Pancreas (tissue), 10 donors: Measurements from ENCODE around the gene C1orf210. TPM values are rescaled to one million over a fixed set of nuclear protein-coding genes. Genes with fewer than 3 reads are reported as not detected.
A peak's percentile ranks its signal among the peaks of the same experiment; 100 is the strongest.

Source experiments
- ATAC-seq, 4 donors: fragments of 200-7000 bp; cut with Tn5 transposase; one replicate each; pipeline versions ENCODE4 v1.8.0 to v1.9.1; 2020; ENCODE audit warnings: mild to moderate bottlenecking in 4 of 4, moderate library complexity in 4 of 4
- DNase-seq, 6 donors: peaks; one replicate each; pipeline ENCODE4 v3.0.0-alpha.2; 2020
- FAIRE-seq: peaks from 2 replicates; lab custom pipeline; 2012; peaks lifted over from hg19 to GRCh38; lab: Jason Lieb, UNC
- H3K27ac ChIP-seq, 4 donors: fragments of 200-600 bp; sonication (generic); 1 replicate in 3 of 4; 2 replicates in 1 of 4; pipeline versions ENCODE4 v1.5.0 to v1.8.0; 2020
- H3K27me3 ChIP-seq, 4 donors: fragments of 200-600 bp; one replicate each; pipeline ENCODE4 v1.8.0; 2021
- H3K36me3 ChIP-seq, 3 donors: fragments of 200-600 bp; sonication (generic) in 1 of 3; one replicate each; pipeline versions ENCODE4 v1.5.0 to v1.8.0; 2020 to 2021
- H3K4me1 ChIP-seq, 3 donors: fragments of 200-600 bp; one replicate each; pipeline ENCODE4 v1.8.0; 2021
- H3K4me3 ChIP-seq, 4 donors: fragments of 200-600 bp; sonication (generic) in 2 of 4; one replicate each; pipeline versions ENCODE4 v1.5.0 to v1.8.0; 2020 to 2021
- H3K9me3 ChIP-seq, 4 donors: fragments of 200-600 bp; one replicate each; pipeline ENCODE4 v1.8.0; 2021
- WGBS, 2 donors: extraction: QIAGEN DNeasy Blood & Tissue Kit; methylation state at CpG; one replicate each; pipeline ENCODE4 v1.1.7; 2013; 5-methylcytosine and 5-hydroxymethylcytosine counted together
- intact Hi-C, 3 donors: fragments of 100-400 bp; cut with DNase I; formaldehyde crosslinking; loops; one replicate each; pipeline versions ENCODE4 v1.11.1 to v1.14.2; 2022
- polyA plus RNA-seq, 2 donors: library from polyadenylated mRNA; stranded (reverse); fragments of 200-250 nt; gene quantifications; one replicate each; pipeline ENCODE4 v1.2.3, GENCODE V29; 2013
- total RNA-seq, 6 donors: library from RNA; stranded (reverse); fragmentation: NEBNext Ultra II Directional in 4 of 6; extraction: Animal tissue kit (Norgen Biotek cat#: 25700) in 4 of 6; gene quantifications; one replicate each; pipeline versions ENCODE4 v1.2.1 to v1.2.4, GENCODE V29; 2021 to 2023
- TF ChIP-seq, protein P1 (sequence below), 4 donors: fragments of 200-600 bp; sonication (generic) in 3 of 4; IDR thresholded peaks; one replicate each; pipeline versions ENCODE4 v1.5.0 to v1.8.0; 2021; ENCODE audit warnings: antibody characterized with exemption in 4 of 4
- donor health status: healthy with polysubstance abuse.
- donor health status: DM: no; HTN: no; CAD: no; lungs with moderate emphysema.
- donor health status: DM: no; HTN: no; CAD: no.
- donor health status: control.
- donor health status: control.
- donor health status: Bipolar disorder and iron deficiency.
- donor health status: DM: yes; HTN: yes; CAD: no.
- donor health status: DM: no; HTN: no; CAD: no.
- donor health status: DM: no; HTN: no; CAD: no.
- donor health status: DM: yes; HTN: yes; CAD: no.

C1orf210 gene
- total and polyA plus RNA-seq, 8 donors = 5.7 to 17.2 (median 12.4) TPM

DNA sequence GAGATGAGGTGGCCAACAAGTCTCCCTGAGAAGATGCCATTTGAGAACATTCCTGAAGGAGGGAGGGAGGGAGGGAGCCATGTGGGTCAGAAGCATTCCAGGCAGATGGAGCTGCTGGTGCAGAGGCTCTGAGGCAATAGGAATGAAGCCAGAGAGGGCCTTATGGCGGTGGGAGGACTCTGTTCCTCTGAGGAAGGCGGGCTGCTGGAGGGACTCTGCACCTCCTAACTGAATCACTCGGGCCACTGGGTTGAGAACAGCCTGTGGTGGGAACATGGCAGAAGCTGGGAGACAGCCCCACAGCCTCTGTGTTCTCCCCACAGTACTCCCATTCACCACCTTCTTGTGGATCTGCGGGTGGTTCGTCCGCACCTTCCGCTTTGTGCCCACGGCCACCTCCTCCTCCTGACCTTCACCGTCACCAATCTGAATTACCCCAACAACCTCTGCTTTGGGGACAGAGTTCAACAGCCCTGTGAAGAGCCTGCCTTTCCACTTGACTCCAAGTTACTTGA lies 18.0 kb downstream of the C1orf210 start:
- DNase-seq (peak in 1 of 6 donors; percentile 10), FAIRE-seq (no peak), ATAC-seq (no peak)
- H3K36me3 ChIP-seq = no peaks in the 10 kb centered on the region
- no peak overlapping the region for H3K27ac ChIP-seq
- H3K9me3 ChIP-seq = no peaks in the 10 kb centered on the region
- intact Hi-C loops = no loop called here
- no peaks in the 10 kb centered on the region for H3K27me3 ChIP-seq
- peaks cover 13 to 23% (median 16%) of the 10 kb centered on the region in 3 donors for H3K4me1 ChIP-seq
- 57 to 60% methylated on average over 9 of the region's 9 CpGs for WGBS, 2 donors
- no peak overlapping the region for H3K4me3 ChIP-seq
- TF ChIP-seq, protein P1, sequence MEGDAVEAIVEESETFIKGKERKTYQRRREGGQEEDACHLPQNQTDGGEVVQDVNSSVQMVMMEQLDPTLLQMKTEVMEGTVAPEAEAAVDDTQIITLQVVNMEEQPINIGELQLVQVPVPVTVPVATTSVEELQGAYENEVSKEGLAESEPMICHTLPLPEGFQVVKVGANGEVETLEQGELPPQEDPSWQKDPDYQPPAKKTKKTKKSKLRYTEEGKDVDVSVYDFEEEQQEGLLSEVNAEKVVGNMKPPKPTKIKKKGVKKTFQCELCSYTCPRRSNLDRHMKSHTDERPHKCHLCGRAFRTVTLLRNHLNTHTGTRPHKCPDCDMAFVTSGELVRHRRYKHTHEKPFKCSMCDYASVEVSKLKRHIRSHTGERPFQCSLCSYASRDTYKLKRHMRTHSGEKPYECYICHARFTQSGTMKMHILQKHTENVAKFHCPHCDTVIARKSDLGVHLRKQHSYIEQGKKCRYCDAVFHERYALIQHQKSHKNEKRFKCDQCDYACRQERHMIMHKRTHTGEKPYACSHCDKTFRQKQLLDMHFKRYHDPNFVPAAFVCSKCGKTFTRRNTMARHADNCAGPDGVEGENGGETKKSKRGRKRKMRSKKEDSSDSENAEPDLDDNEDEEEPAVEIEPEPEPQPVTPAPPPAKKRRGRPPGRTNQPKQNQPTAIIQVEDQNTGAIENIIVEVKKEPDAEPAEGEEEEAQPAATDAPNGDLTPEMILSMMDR (IDR thresholded peaks at IDR 0.05) = no peak

DNA sequence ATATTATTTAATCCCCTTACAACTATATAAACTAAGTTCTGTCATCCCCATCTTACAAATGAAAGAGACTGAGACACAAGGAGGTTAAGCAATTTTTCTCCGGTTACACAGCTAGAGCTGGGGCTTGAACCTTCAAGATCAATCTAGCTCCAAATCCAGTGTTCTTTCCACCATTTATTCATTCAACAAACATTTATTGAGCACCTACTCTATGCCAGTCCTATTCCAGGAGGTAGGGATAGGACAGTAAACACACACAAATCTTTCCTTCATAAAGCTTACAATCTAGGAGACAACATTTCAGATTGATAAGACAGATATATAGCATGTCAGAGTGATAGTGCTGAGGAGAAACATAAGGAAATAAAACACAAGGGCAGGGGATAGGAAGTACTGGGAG lies 18.5 kb downstream of the C1orf210 start:
- WGBS, 2 donors = 89 to 93% methylated on average over 1 of the region's 1 CpG
- no peaks in the 10 kb centered on the region for H3K9me3 ChIP-seq
- DNase-seq (no peak), ATAC-seq (no peak), FAIRE-seq (no peak)
- TF ChIP-seq, protein P1 (IDR thresholded peaks at IDR 0.05) = no peak
- H3K36me3 ChIP-seq = no peaks in the 10 kb centered on the region
- no peak overlapping the region for H3K4me3 ChIP-seq
- H3K27ac ChIP-seq = no peak overlapping the region
- peaks cover 14 to 23% (median 20%) of the 10 kb centered on the region in 3 donors for H3K4me1 ChIP-seq
- intact Hi-C loops = no loop called here
- H3K27me3 ChIP-seq = no peaks in the 10 kb centered on the region

DNA sequence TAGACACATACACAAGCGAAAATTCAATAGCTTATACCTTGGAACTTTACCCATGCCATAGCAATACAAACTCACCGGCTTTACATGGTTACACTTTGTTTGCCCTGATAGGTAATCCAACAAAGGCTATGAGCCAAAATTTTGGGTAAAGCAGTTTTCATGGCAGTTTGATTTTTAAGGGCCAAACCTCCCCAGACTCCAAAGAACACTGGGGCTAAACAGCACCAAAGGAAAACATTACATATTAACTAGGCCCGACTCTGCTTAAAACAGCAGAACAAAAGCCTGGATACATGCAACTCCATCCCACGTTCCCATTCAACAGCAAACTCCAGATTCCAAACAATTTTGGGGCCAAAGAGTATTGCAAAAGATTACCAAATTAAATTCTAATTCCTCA lies 19.9 kb downstream of the C1orf210 start:
- peaks cover 21 to 29% (median 27%) of the 10 kb centered on the region in 3 donors for H3K4me1 ChIP-seq
- FAIRE-seq (no peak), DNase-seq (no peak), ATAC-seq (peak in 3 of 4 donors; percentile 11 to 44 (median 11))
- H3K27me3 ChIP-seq = no peaks in the 10 kb centered on the region
- no peaks in the 10 kb centered on the region for H3K36me3 ChIP-seq
- no peaks in the 10 kb centered on the region for H3K9me3 ChIP-seq
- 19 to 29% methylated on average over 4 of the region's 4 CpGs for WGBS, 2 donors
- TF ChIP-seq, protein P1 (IDR thresholded peaks at IDR 0.05) = no peak
- no peak overlapping the region for H3K4me3 ChIP-seq
- intact Hi-C loops = no loop called here
- H3K27ac ChIP-seq = peak overlapping the region in 3 of 4 donors; percentile 23 to 65 (median 39)

DNA sequence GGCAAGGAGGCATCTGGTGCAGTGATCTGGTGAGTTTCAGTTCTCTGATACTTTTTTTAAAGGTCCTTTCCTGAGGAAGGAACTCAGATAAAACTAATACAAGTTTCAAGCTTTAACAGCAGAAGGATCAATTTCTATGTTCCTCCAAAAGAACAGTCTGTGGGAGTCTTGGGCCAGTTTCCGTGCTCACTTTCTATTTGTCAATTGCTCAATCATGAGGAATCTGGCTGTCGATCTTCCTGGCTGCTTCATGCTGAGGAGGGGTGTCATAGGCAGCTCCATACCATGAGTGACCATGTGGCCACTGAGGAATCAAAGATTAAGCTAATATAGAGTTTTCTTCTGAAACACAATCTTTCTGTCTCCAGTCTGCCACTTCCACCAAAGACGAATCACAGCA lies 27.0 kb downstream of the C1orf210 start:
- no peaks in the 10 kb centered on the region for H3K36me3 ChIP-seq
- no peak overlapping the region for H3K4me3 ChIP-seq
- H3K4me1 ChIP-seq = peaks cover 27 to 39% (median 38%) of the 10 kb centered on the region in 3 donors
- ATAC-seq = no peak
- 43 to 51% methylated on average over 3 of the region's 3 CpGs for WGBS, 2 donors
- TF ChIP-seq, protein P1 (IDR thresholded peaks at IDR 0.05) = no peak
- no peaks in the 10 kb centered on the region for H3K9me3 ChIP-seq
- FAIRE-seq = no peak
- DNase-seq = peak in 1 of 6 donors; percentile 7
- no peaks in the 10 kb centered on the region for H3K27me3 ChIP-seq
- intact Hi-C loops = no loop called here
- no peak overlapping the region for H3K27ac ChIP-seq
